Neuronal stem cell (in vitro differentiated cells): ENCODE data around the gene RELA.
"Not testable (repeated sequence)": the region's sequence is repeated elsewhere in the genome, so short reads cannot be mapped to it uniquely, and the experiment has no call there.

ENCODE experiments used
- DNase-seq: peaks from one replicate; pipeline ENCODE4 v3.0.0-alpha.2; 2013; ENCODE audit warnings: low spot score
- H2AFZ ChIP-seq: one replicate; pipeline ENCODE4 v1.6.1; 2013; ENCODE audit warnings: mild to moderate bottlenecking, low read length, inconsistent platforms
- H2AK5ac ChIP-seq: 2 replicates; pipeline ENCODE4 v1.6.1; 2013; ENCODE audit warnings: low read depth, mild to moderate bottlenecking, inconsistent platforms, low read length, moderate library complexity, mixed read lengths
- H2BK120ac ChIP-seq: 2 replicates; pipeline ENCODE4 v1.6.1; 2013; ENCODE audit warnings: low read depth, mild to moderate bottlenecking, inconsistent platforms, low read length, moderate library complexity, mixed read lengths
- H2BK12ac ChIP-seq: one replicate; pipeline ENCODE4 v1.6.1; 2013; ENCODE audit warnings: low read length, inconsistent platforms
- H2BK15ac ChIP-seq: 2 replicates; pipeline ENCODE4 v1.6.1; 2013; ENCODE audit warnings: mild to moderate bottlenecking, low read length, inconsistent platforms, mixed read lengths
- H2BK5ac ChIP-seq: one replicate; pipeline ENCODE4 v1.6.1; 2013; ENCODE audit warnings: inconsistent platforms, mild to moderate bottlenecking, low read length, moderate library complexity
- H3K14ac ChIP-seq: one replicate; pipeline ENCODE4 v1.6.1; 2013; ENCODE audit warnings: low read length, inconsistent platforms
- H3K18ac ChIP-seq: 2 replicates; pipeline ENCODE4 v1.6.1; 2013; ENCODE audit warnings: low read length, inconsistent platforms
- H3K23ac ChIP-seq: 2 replicates; pipeline ENCODE4 v1.6.1; 2013; ENCODE audit warnings: low read depth, mild to moderate bottlenecking, mixed read lengths, low read length, inconsistent platforms; ENCODE audit not compliant: poor library complexity
- H3K27ac ChIP-seq: replicated peaks from 3 replicates; pipeline ENCODE4 v1.5.1; 2013; ENCODE audit warnings: low read length, inconsistent platforms
- H3K27me3 ChIP-seq, 3 experiments: 2 replicates each; pipeline ENCODE4 v1.6.1; 2013; ENCODE audit warnings: low read length in 3 of 3, mild to moderate bottlenecking in 2 of 3, inconsistent platforms in 1 of 3, low read depth in 1 of 3, mixed read lengths in 1 of 3, moderate library complexity in 1 of 3; ENCODE audit not compliant: control insufficient read depth in 3 of 3, insufficient read depth in 3 of 3
- H3K36me3 ChIP-seq, 2 donors: replicated peaks in 1 of 2; 2 replicates each; pipeline ENCODE4 v1.6.1; 2013; ENCODE audit warnings: low read length in 2 of 2; ENCODE audit not compliant: control insufficient read depth in 2 of 2, insufficient read depth in 2 of 2
- H3K4ac ChIP-seq: 2 replicates; pipeline ENCODE4 v1.6.1; 2013; ENCODE audit warnings: inconsistent platforms, mild to moderate bottlenecking, low read length, moderate library complexity
- H3K4me1 ChIP-seq, 2 donors: 1 replicate in 1 of 2; 2 replicates in 1 of 2; pipeline ENCODE4 v1.6.1; 2013; ENCODE audit warnings: low read length in 2 of 2, low read depth in 1 of 2; ENCODE audit not compliant: control insufficient read depth in 2 of 2, insufficient read depth in 1 of 2
- H3K4me2 ChIP-seq: one replicate; pipeline ENCODE4 v1.6.1; 2013; ENCODE audit warnings: mild to moderate bottlenecking, low read length, inconsistent platforms; ENCODE audit not compliant: insufficient read depth, poor library complexity, severe bottlenecking
- H3K4me3 ChIP-seq, 2 donors: 2 replicates each; pipeline ENCODE4 v1.5.1; 2013; ENCODE audit warnings: low read length in 2 of 2, mild to moderate bottlenecking in 2 of 2, inconsistent platforms in 1 of 2, moderate library complexity in 1 of 2
- H3K79me1 ChIP-seq: one replicate; pipeline ENCODE4 v1.6.1; 2013; ENCODE audit warnings: low read depth, mild to moderate bottlenecking, inconsistent platforms, low read length, moderate library complexity
- H3K9ac ChIP-seq: one replicate; pipeline ENCODE4 v1.6.1; 2013; ENCODE audit warnings: mild to moderate bottlenecking, low read depth, low read length, inconsistent platforms; ENCODE audit not compliant: poor library complexity
- H3K9me3 ChIP-seq, 2 donors: replicated peaks in 1 of 2; 2 replicates each; pipeline versions ENCODE3 to v1.6.1; 2013; ENCODE audit warnings: low read length in 2 of 2, mild to moderate bottlenecking in 2 of 2, inconsistent platforms in 1 of 2, low read depth in 1 of 2, mixed read lengths in 1 of 2, moderate library complexity in 1 of 2; ENCODE audit not compliant: control insufficient read depth in 2 of 2, insufficient read depth in 1 of 2
- H4K8ac ChIP-seq: one replicate; pipeline ENCODE4 v1.6.1; 2013; ENCODE audit warnings: low read depth, mild to moderate bottlenecking, inconsistent platforms, low read length, moderate library complexity
- H4K91ac ChIP-seq: one replicate; pipeline ENCODE4 v1.6.1; 2013; ENCODE audit warnings: low read length, low read depth, mild to moderate bottlenecking, inconsistent platforms; ENCODE audit not compliant: poor library complexity
- WGBS, 2 donors: extraction: QIAGEN DNeasy Blood & Tissue Kit; methylation state at CpG; one replicate each; pipeline ENCODE4 v1.1.7; 2013; ENCODE audit warnings: missing lambda C conversion rate in 2 of 2, mixed read lengths in 1 of 2; ENCODE audit not compliant: insufficient read length in 2 of 2, insufficient replicate concordance in 1 of 2; ENCODE audit errors: extremely low coverage in 2 of 2; 5-methylcytosine and 5-hydroxymethylcytosine counted together

The RELA gene

GRCh38 chr11:65691847-65692246 lies 29.1 kb upstream of the RELA start:
- H3K27ac ChIP-seq, H3K79me1 ChIP-seq, H3K9ac ChIP-seq, H3K4me3 ChIP-seq, H4K91ac ChIP-seq, H3K4me2 ChIP-seq, H3K4ac ChIP-seq, H3K14ac ChIP-seq, H2BK12ac ChIP-seq, H4K8ac ChIP-seq, H3K9me3 ChIP-seq, H3K18ac ChIP-seq, H3K36me3 ChIP-seq, H2AFZ ChIP-seq, DNase-seq, H3K23ac ChIP-seq, H2BK120ac ChIP-seq, H2BK5ac ChIP-seq, H2BK15ac ChIP-seq, H3K27me3 ChIP-seq, H2AK5ac ChIP-seq, H3K4me1 ChIP-seq: not testable (repeated sequence)
- WGBS, 2 donors = no CpG with 5 or more reads among the region's 8 CpGs

- DNase-seq = no peak
- Histone ChIP-seq H2BK12ac (no peak overlapping the region), H3K9ac (no peak overlapping the region), H4K91ac (no peak overlapping the region), H3K27me3 (peaks cover 0 to 7% (median 0%) of the 10 kb centered on the region in 3 experiments), H2BK15ac (no peak overlapping the region), H3K4me1 (no peaks in the 10 kb centered on the region), H2BK5ac (no peak overlapping the region), H2AFZ (no peak overlapping the region), H3K9me3 (no peaks in the 10 kb centered on the region), H3K4me2 (no peak overlapping the region), H2AK5ac (no peak overlapping the region), H3K4me3 (no peak overlapping the region), H3K4ac (no peak overlapping the region), H4K8ac (no peak overlapping the region), H3K14ac (no peak overlapping the region), H3K36me3 (no peaks in the 10 kb centered on the region), H2BK120ac (no peak overlapping the region), H3K23ac (no peak overlapping the region), H3K27ac (no peak overlapping the region), H3K79me1 (no peaks in the 10 kb centered on the region), H3K18ac (no peak overlapping the region)
- no CpG with 5 or more reads among the region's 8 CpGs for WGBS, 2 donors
Measured at GRCh38 chr11:65685981-65686380, 23.3 kb upstream of the RELA start.

- not testable (repeated sequence) for H3K23ac ChIP-seq, H3K4me1 ChIP-seq, H3K14ac ChIP-seq, H3K4me2 ChIP-seq, DNase-seq, H2AK5ac ChIP-seq, H3K18ac ChIP-seq, H2BK5ac ChIP-seq, H2BK12ac ChIP-seq, H3K36me3 ChIP-seq, H3K4ac ChIP-seq, H3K79me1 ChIP-seq, H4K8ac ChIP-seq, H4K91ac ChIP-seq, H3K9me3 ChIP-seq, H3K27me3 ChIP-seq, H2AFZ ChIP-seq, H2BK15ac ChIP-seq, H3K27ac ChIP-seq, H3K9ac ChIP-seq, H2BK120ac ChIP-seq, H3K4me3 ChIP-seq
- no CpG with 5 or more reads among the region's 6 CpGs for WGBS, 2 donors
Measured at GRCh38 chr11:65683480-65683879, 20.8 kb upstream of the RELA start.

- Histone ChIP-seq H3K9me3 (no peaks in the 10 kb centered on the region), H3K9ac (no peak overlapping the region)
Measured at GRCh38 chr11:65680192-65680743, 17.6 kb upstream of the RELA start.

More at GRCh38 chr11:65680192-65680743, 17.6 kb upstream of the RELA start:
- no CpG with 5 or more reads among the region's 5 CpGs for WGBS, 2 donors
- Histone ChIP-seq H2BK15ac (no peak overlapping the region), H2BK120ac (no peak overlapping the region), H3K4ac (no peak overlapping the region), H3K23ac (no peak overlapping the region), H3K27me3 (peaks cover 0 to 7% (median 0%) of the 10 kb centered on the region in 3 experiments), H2BK5ac (no peak overlapping the region), H2AFZ (no peak overlapping the region), H3K4me2 (no peak overlapping the region), H2AK5ac (no peak overlapping the region), H4K8ac (no peak overlapping the region), H3K79me1 (no peaks in the 10 kb centered on the region), H3K18ac (no peak overlapping the region), H3K4me1 (no peaks in the 10 kb centered on the region), H3K14ac (no peak overlapping the region), H3K4me3 (no peak overlapping the region), H3K36me3 (no peaks in the 10 kb centered on the region), H3K27ac (no peak overlapping the region), H2BK12ac (no peak overlapping the region), H4K91ac (no peak overlapping the region)
- DNase-seq = no peak
